ENCODE data around the gene COG5.

COG5 gene

DNA sequence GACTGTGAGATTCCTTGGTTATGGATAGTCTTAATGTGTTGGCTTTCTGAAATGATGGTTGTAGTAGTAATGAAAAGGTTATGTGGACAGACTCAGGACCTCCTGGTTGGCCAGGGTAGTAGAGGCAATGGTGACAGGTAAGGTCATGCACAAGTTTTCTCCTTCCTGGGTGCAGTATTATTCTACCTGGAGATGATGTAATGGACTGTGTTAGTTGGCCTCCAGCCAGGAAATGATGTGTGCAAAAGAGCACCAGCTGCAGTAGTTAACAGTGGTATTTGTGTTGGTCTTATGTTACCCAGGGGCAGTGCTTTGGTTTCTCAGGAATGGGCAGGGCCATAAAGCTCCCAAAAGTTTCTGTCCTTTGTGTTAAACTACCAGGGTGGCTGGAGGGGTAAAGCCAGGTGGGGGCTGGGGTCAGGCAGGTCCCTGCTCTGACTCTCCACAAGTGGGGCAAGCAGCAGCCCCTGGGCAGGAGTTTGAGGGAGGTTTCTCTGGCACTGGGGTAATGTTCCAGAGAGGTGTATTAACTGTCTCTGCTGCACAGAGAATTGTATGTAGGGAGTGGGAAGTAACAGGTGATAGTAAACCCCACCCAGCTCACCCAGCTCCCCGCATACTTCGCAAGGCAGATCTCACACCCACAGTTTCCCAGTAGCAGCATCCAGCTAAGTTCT, 57.6 kb downstream of the COG5 start:
- DNase-seq (ENCODE audit: low read depth): no peak

DNA sequence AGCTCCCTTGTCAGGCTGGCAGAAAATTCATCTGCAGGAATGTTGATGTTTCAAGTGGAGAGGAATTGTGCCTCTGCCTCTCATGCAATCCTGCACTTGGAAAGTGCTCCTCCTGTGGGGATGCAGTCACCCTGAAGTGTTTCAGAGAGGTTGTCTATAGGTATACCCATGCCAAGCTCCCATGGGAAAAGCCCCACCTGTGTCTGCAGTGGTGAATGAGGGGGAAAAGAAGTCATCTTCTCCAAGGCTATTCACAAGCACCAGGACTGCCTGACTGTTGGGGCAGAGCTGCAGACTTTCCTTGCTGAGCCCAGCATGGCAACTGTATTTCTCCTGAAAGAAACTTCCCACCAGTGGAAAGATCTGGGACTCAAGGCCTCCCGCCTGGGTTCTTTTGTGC, 58.4 kb downstream of the COG5 start:
- DNase-seq (ENCODE audit: low read depth): no peak

DNA sequence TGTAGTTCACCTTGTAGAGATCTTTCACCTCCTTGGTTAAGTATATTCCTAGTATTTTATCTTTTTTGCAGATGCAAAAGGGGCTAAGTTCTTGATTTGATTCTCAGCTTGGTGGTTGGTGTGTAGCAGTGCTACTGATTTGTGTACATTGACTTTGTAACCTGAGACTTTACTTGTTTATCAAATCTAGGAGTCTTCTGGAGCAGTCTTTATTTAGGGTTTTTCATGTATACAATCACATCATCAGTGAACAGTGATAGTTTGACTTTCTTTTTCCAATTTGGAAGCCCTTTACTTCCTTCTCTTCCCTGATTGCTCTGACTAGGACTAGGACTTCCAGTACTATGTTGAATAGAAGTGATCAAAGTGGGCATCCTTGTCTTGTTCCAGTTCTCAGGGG, 60.0 kb downstream of the COG5 start:
- DNase-seq (ENCODE audit: low read depth): no peak

DNA sequence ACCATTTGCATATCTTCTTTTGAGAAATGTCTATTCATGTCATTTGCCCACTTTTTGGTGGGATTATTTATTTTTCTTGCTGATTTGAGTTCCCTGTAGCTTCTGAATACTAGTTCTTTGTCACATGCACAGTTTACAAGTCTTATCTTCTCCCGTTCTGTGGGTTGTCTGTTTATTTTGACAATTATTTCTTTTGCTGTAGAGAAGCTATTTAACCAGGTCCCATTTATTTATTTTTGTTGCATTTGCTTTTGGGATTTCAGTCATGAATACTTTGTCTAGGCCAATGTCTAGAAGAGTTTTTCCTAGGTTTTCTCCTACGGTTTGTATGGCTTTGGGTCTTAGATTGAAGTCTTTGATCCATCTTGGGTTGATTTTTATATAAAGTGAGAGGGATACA, 60.9 kb downstream of the COG5 start:
- DNase-seq (ENCODE audit: low read depth): no peak

DNA sequence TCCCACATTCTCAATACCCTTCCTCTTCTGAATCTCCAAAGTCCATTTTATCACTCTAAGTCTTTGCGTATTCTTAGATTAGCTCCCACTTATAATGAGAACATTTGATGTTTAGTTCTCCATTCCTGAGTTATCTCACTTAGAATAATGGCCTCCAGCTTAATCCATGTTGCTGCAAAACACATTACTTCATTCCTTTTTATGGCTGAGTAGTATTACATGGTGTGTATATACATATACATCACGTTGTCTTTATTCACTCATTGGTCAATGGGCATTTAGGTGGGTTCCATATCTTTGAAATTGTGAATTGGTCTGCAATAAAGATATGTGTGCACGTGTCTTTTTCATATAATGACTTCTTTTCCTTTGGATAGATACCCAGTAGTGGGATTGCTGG, 61.6 kb downstream of the COG5 start:
- DNase-seq (ENCODE audit: low read depth): no peak

DNA sequence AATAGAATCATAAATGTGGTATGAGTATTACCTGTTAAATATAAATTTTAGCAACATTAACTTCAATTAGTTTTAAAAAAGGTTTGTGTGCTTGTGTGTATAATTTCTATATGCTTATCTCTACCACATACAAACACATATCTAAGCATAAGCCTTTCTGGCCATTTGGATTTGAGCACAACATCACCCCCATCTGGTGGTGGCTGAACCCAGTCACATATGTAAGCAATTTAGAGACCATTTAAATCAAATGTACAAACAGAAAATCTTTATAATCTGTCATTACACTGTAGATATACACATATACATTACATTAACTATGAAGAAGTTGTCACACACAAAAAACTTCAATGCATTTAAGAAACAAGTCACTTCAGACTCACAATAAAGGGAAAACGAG, 62.1 kb downstream of the COG5 start:
- DNase-seq (ENCODE audit: low read depth): no peak

DNA sequence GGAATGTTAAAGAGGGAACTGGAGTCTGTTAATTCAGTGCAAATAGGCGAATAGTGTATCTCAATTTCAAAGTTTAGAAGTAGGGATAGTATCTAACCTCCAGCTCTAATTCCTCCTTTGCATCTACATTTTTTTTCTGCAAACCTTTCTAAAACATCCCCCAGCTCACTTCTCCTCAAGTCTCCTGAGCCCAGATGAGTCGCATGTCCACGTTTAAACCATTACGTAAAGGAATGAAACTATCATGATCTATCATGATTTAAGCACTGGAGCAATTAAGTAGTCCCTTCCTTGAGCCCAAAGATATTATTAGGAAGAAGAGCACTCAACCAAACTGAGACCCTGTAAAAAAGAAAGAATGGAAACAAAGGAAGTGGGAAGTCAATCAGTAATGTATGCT, 64.0 kb downstream of the COG5 start:
- no peak for DNase-seq (ENCODE audit: low read depth)

DNA sequence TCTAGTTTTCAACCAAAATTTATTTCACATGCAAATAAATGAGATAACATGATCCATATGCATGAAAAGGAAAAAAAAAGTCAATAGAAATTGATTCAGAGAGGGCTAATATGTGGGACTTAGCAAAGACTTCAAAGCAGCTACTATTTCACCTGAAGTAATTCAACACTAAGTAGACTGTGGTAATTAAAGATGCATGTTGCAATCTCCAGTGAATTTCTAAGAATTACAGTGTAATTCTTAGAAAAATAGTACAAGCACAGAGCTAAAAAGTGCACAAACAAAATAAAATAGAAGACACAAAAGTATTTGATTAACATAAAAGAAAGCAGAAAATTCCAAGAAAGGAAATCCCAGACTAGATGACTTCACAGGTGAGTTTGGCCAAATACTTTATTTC, 68.2 kb downstream of the COG5 start:
- DNase-seq (ENCODE audit: low read depth): no peak

DNA sequence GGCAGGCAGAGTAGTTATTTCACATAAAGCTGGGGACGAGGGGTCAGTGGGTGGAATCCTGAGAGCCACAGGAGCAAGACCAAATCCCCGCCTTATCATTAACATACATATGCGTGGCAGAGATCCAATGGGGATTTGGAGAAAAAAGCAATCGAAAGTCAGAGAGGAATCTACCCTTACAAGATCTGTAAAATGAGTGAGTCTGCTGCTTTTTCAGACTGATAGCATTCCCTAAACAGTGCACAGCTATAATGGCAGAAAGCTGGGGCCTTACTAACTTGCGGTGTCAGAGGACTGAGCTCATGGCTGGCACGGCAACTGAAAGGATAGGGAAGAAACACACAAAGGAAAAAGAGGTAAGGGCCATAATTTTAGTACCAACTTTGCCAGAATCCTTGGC, 68.8 kb downstream of the COG5 start:
- no peak for DNase-seq (ENCODE audit: low read depth)

DNA sequence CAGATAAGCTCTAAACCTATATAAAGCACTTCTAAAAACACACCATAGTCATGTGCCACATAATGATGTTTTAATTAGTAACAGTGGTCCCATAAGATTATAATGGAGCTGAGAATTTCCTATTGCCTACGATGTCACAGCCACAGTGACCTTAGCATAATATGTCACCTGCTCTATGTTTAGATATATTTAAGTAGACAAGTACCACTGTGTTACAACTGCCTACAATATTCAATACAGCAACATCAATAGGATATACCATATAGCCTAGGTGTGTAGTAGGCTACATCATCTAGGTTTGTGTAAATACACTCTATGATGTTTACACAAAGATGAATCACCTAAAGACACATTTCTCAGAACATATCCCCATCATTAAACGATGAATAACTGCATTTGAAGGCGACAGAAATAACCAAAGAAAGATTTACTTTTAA, 69.4 kb downstream of the COG5 start:
- DNase-seq (ENCODE audit: low read depth): no peak

DNA sequence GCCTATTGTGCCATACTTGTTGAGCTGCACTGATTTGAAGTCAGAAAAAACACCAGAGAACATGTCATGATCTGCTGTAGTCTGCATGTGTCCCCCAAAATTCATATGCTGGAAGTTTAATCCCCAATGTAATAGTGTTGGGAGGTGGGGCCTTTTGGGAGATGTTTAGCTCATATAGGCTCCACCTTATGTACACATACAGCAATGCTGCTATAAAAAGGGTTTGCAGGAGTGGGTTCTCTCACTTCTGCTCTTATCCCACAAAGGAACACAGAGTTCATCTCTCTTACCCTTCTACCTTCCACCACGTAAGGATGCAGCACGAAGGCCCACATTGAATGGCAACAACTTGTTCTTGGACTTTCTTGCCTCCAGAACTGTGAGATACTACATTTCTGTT, 70.8 kb downstream of the COG5 start:
- DNase-seq (ENCODE audit: low read depth): no peak

DNA sequence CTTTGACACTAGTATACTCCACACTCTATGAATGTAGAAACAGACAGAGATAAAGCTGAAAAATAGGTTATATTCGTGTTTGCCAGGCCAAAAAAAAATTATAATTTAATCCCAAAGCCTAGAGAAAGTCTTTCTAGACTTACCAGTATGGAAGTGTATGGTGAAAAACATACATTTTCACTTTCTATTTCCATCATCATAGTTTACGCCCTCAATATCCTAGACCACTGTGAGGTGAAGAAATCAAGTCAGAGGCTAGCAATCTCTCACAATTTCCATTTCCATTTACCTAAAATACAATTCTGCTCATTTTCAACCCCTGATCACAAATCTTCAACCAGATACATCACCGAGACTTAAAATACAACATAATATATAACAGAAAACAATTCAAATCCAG, 77.7 kb downstream of the COG5 start:
- no peak for DNase-seq (ENCODE audit: low read depth)

DNA sequence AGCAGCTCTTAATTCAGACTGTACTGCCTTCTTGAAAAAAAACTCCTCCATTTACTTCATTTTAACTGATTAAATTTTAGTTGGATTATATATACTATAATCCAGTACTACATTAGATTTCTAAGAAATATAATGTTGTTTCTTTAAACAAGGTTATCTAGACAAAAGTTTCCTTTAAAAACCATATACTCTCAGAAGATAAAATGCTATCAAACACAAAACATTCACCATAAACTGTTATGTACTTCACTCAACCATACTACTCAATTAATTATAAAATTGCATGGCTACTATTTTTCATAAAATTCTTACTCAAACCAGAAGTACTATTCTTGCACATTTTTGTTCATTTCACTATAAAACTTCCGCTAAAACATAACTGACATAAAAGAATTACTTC, 81.1 kb downstream of the COG5 start:
- DNase-seq (ENCODE audit: low read depth): no peak

DNA sequence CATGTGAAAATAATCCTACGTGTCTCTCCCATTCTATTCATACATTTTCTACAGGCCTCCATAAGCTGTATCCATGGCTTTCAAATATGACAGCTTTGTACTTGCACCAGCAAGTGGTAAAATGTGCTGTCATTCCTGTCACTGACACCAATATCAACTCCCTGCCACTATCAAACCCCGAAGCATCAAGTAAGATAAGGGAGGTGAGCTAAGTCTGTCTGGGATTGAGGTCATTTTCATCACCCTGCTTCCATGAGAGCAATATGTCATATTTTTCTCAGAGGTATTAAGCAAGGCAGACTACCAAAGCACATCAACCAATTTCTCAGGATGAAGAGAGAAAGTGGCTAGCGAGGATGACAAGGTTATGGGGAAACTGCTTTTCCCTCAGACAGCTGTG, 82.8 kb downstream of the COG5 start:
- no peak for DNase-seq (ENCODE audit: low read depth)

DNA sequence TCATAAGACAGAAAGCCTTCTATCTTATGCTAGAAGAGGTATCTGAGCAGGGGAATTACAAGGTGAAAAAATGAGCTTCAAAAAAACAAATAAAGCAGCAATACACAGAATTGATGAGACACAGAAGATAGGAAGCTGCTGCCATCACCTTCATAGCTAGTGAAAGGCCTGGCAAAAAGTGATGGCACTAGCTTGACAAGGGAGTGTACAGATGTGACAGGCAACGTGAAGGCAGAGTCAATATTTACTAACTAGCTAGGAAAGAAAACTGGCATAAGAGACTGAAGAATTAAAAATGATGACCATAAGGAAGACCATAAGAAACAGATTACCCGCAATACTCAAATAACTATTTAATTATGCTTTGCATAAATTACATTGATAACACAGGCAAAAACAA, 84.4 kb downstream of the COG5 start:
- no peak for DNase-seq (ENCODE audit: low read depth)

DNA sequence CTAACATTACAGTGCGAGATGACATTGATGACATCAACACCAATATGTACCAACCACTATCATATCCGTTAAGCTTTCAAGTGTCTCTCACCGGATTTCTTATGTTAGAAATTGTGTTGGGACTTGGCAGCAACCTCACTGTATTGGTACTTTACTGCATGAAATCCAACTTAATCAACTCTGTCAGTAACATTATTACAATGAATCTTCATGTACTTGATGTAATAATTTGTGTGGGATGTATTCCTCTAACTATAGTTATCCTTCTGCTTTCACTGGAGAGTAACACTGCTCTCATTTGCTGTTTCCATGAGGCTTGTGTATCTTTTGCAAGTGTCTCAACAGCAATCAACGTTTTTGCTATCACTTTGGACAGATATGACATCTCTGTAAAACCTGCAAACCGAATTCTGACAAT, 89.6 kb downstream of the COG5 start:
- DNase-seq (ENCODE audit: low read depth): no peak

DNA sequence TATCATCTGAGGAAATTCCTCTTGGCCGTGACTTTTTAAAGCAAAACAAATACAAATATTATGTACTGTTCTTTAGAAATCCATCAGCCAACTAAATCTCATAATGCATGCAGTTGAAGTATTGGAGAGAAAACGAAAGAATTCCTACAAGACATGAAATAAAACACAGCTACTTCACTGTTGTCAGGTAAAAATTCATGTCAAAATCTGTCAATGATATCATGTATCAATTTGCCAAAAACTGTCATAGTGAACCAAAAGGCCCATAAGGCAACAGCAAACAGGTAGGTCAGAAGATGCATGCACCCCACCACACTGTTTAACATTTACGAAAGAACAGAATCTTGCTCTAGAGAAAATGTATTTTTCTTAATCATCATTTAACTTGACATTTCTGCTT, 91.6 kb downstream of the COG5 start:
- DNase-seq (ENCODE audit: low read depth): no peak

DNA sequence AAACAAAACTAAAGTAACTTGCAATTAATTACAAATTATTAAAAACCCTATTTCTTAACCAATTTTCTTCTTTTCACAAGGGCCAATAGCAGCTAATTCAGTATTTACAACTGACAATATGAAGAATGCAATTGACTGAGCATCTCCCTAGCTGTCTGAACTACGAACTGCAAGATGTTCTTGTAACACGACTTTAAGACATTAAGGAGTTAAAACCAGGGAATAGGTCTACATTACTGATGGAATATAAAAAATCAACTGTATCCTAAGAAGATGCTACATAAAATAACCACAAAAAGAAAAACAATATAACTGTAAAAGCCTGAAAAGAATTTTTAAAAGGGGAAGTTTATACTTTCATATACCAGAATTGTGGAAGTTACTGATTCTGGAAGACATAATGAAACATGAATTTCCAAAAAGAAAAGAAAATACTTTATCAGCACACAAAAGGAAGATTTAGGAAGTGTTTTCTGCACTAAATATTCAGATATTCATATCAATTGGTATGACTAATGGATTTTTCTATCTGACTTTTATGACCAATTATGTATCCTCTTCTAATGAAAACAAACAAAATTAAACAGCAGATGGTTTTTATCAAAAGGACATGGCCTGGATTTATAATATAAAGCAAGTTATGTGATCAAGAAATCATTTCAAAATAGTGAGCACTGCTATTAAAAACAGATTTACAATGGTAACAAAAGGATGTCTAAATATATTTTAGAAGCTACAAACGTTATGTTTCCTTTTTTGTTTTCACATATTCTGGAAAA, 92.2 kb downstream of the COG5 start:
- no peak for DNase-seq (ENCODE audit: low read depth)

DNA sequence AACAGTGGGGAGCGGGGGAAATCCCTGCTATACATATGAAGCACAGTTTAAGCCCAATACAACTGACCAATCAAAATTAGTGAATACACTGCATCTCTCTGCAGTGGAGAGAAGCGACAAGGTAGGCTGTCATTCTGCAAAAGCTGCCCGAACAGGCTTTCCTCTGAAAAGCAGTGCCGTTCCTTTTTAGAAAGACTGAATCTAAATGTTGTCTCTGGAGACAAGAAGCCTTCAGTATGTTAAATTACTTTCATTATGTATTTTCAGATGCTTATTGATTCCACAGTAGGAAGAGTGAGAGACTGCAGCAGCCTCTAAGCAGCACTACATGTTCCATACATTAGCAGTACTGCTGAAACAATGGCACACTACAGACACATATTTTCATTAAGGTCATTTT, 93.8 kb downstream of the COG5 start, which contains the start of gene GPR22:
TSS of gene GPR22 (plus strand) at position 129 of the 400 bp plus-strand sequence. CDS start 4,004 bp downstream, outside the sequence.
- DNase-seq (ENCODE audit: low read depth): no peak

DNA sequence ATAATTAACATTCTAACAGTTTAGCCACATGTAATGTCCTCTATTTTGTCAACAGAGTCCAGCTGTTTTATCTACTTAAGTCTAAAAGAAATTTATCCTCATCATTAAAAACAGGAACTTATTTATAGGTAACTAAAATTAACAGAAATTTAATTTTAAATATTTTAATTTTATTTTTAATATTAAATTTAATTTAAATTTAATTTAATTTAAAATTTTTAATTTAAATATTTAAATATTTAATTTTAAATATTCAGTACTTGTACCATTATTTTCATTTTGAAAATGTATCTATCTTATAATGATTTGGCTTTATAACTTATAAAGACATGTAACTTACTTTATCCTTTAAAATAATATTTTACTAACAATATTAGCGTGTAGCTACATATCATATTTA, 94.9 kb downstream of the COG5 start:
- DNase-seq (ENCODE audit: low read depth): no peak

DNA sequence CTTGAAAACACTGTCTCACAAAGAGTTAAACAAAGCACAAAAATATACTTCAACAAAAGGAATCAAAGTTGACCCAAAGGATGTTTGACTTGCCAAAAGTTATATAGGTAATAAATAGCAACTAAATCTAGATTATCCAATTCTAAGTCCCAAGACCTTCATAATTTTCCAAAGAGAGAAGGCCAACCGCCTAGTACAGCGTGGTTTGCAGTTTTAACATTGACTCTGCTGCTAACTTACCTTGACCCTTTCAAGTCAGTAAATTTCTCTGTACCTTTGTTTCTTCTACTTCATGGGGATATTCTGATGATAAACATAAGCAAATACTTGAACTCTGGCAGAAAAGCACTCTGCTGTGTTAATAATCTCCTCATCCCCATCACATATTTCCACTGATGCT, 95.7 kb downstream of the COG5 start:
- DNase-seq (ENCODE audit: low read depth): no peak

DNA sequence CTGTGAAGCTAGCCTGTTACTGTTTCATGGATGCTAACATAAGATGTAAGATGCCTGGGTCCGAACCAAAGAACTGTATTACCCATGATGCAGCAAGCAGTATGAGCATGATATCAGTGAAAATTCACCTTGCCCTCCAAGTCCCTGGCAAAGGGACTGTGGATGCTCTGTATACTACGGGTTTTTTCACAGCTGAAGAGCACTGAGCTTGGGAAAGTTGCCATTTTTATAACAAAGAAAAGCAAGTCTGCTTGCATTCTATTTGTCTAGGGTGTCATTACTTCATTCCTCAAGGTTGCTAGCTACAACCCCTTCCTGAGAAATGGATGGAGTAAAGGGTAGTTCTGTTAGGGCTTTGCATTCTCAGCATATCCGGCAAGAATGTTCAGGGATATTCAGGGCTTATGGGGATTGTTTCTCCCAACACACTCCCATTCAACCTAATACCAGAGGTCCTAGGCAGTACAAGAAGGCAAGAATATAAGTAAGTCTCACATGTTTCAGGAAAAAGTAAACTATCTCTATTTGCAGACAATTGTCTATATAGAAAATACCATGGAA, 99.0 kb downstream of the COG5 start:
- no peak for DNase-seq (ENCODE audit: low read depth)

Measured in stimulated activated CD8-positive, alpha-beta memory T cell treated with anti-CD3 and anti-CD28 coated beads, Interleukin-15, amount 100 ng/mL, for 1 hour (primary cell).